Suprapubic skin (tissue), 3 donors: Measurements from ENCODE around the gene RNF214.

Experiments used
- CTCF ChIP-seq, 2 donors: fragments of 200-600 bp in 1 of 2; fragments of 450-650 bp in 1 of 2; sonication (generic) in 1 of 2; IDR thresholded peaks; one replicate each; pipeline ENCODE4 v1.5.1; 2016 to 2019; ENCODE audit warnings: antibody characterized with exemption in 2 of 2, mild to moderate bottlenecking in 1 of 2, moderate library complexity in 1 of 2
- EP300 ChIP-seq: sonication (generic); formaldehyde crosslinking; IDR thresholded peaks from one replicate; pipeline ENCODE4 v1.6.1; 2017; ENCODE audit warnings: antibody characterized with exemption
- POLR2A ChIP-seq, 2 donors: fragments of 450-650 bp; IDR thresholded peaks; one replicate each; pipeline ENCODE4 v1.6.1; 2017; ENCODE audit warnings: antibody characterized with exemption in 2 of 2, mild to moderate bottlenecking in 2 of 2, moderate library complexity in 2 of 2

- TF ChIP-seq CTCF (IDR thresholded peaks at IDR 0.05) (no peak), POLR2A (IDR thresholded peaks at IDR 0.05) (no peak), EP300 (no peak)
Measured at GRCh38 chr11:117278347-117278746, 45.9 kb downstream of the RNF214 start.
